Loucy (cell line): ENCODE data around the gene GJB3.

Source experiments
- H2AFZ ChIP-seq: fragments of 200-600 bp; sonication (generic); 2 replicates; pipeline ENCODE4 v1.6.0; 2016; ENCODE audit warnings: antibody characterized with exemption, mild to moderate bottlenecking, low read length, moderate library complexity
- H3F3A ChIP-seq: fragments of 200-600 bp; 2 replicates; pipeline ENCODE4 v1.6.0; 2016; ENCODE audit warnings: antibody characterized with exemption, low read depth, mild to moderate bottlenecking
- H3K27me3 ChIP-seq: fragments of 200-600 bp; sonication (generic); 2 replicates; pipeline ENCODE4 v1.6.1; 2014; ENCODE audit warnings: low read length, mild to moderate bottlenecking; ENCODE audit not compliant: insufficient read depth, poor library complexity, severe bottlenecking
- H3K36me3 ChIP-seq: fragments of 200-600 bp; sonication (generic); 2 replicates; pipeline ENCODE4 v1.6.1; 2016; ENCODE audit warnings: low read length; ENCODE audit not compliant: insufficient read depth
- H3K4me1 ChIP-seq: fragments of 200-600 bp; sonication (generic); 2 replicates; pipeline ENCODE4 v1.5.1; 2014; ENCODE audit warnings: low read length, mild to moderate bottlenecking; ENCODE audit not compliant: insufficient read depth, poor library complexity, severe bottlenecking
- H3K4me2 ChIP-seq: fragments of 200-600 bp; sonication (generic); 2 replicates; pipeline ENCODE4 v1.6.0; 2014; ENCODE audit warnings: antibody characterized with exemption, low read length, low read depth, mild to moderate bottlenecking; ENCODE audit not compliant: poor library complexity, severe bottlenecking
- H3K4me3 ChIP-seq: fragments of 200-600 bp; sonication (generic); 2 replicates; pipeline ENCODE4 v1.5.1; 2014; ENCODE audit warnings: low read length, mild to moderate bottlenecking, mixed read lengths; ENCODE audit not compliant: poor library complexity, severe bottlenecking
- H3K79me2 ChIP-seq: fragments of 200-600 bp; sonication (generic); 2 replicates; pipeline ENCODE4 v1.6.1; 2014; ENCODE audit warnings: low read length; ENCODE audit not compliant: insufficient read depth
- H3K9ac ChIP-seq: fragments of 200-600 bp; sonication (generic); 2 replicates; pipeline ENCODE4 v1.6.0; 2014; ENCODE audit warnings: mild to moderate bottlenecking, low read depth, low read length, moderate library complexity; ENCODE audit not compliant: poor library complexity, severe bottlenecking
- H3K9me2 ChIP-seq: fragments of 200-600 bp; sonication (generic); replicated peaks from 2 replicates; pipeline ENCODE4 v1.6.1; 2016; ENCODE audit warnings: low read depth, low read length, mixed read lengths
- H3K9me3 ChIP-seq: fragments of 200-600 bp; sonication (generic); 2 replicates; pipeline ENCODE4 v1.6.1; 2014; ENCODE audit warnings: mild to moderate bottlenecking, antibody characterized with exemption, low read length, low read depth; ENCODE audit not compliant: insufficient read depth
- H4K20me1 ChIP-seq: fragments of 200-600 bp; sonication (generic); 2 replicates; pipeline ENCODE4 v1.6.0; 2014; ENCODE audit warnings: antibody characterized with exemption, low read length, mild to moderate bottlenecking; ENCODE audit not compliant: insufficient read depth, poor library complexity, severe bottlenecking
- EZH2phosphoT487 ChIP-seq: fragments of 200-600 bp; IDR thresholded peaks from 2 replicates; pipeline ENCODE4 v1.6.1; 2018; ENCODE audit warnings: antibody characterized with exemption, mild to moderate bottlenecking, moderate library complexity, borderline replicate concordance
- TF ChIP-seq, protein P1 (sequence below): fragments of 200-600 bp; sonication (generic); conservative IDR thresholded peaks from 2 replicates; pipeline ENCODE4 v1.5.1; 2014; ENCODE audit warnings: mild to moderate bottlenecking, antibody characterized with exemption, low read length

The GJB3 gene

DNA sequence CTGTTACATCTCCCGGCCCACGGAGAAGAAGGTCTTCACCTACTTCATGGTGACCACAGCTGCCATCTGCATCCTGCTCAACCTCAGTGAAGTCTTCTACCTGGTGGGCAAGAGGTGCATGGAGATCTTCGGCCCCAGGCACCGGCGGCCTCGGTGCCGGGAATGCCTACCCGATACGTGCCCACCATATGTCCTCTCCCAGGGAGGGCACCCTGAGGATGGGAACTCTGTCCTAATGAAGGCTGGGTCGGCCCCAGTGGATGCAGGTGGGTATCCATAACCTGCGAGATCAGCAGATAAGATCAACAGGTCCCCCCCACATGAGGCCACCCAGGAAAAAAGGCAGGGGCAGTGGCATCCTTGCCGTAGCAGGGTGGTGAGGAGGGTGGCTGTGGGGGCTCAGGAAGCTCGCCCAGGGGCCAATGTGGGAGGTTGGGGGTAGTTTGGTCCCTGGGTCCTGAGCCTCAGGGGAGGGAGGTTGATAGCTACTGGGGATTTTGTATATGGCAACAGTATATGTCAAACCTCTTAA, 19.2 kb upstream of the GJB3 start:
- no peaks in the 10 kb centered on the region for H3K79me2 ChIP-seq
- no peaks in the 10 kb centered on the region for H3K9me2 ChIP-seq
- no peak overlapping the region for H3K4me3 ChIP-seq
- no peaks in the 10 kb centered on the region for H3F3A ChIP-seq
- H3K9me3 ChIP-seq: no peaks in the 10 kb centered on the region
- H3K9ac ChIP-seq: no peak overlapping the region
- H4K20me1 ChIP-seq: no peaks in the 10 kb centered on the region
- no peaks in the 10 kb centered on the region for H3K27me3 ChIP-seq
- H3K4me1 ChIP-seq: no peaks in the 10 kb centered on the region
- no peak overlapping the region for H2AFZ ChIP-seq
- no peaks in the 10 kb centered on the region for H3K36me3 ChIP-seq
- H3K4me2 ChIP-seq: no peak overlapping the region
- TF ChIP-seq EZH2phosphoT487: no peak

DNA sequence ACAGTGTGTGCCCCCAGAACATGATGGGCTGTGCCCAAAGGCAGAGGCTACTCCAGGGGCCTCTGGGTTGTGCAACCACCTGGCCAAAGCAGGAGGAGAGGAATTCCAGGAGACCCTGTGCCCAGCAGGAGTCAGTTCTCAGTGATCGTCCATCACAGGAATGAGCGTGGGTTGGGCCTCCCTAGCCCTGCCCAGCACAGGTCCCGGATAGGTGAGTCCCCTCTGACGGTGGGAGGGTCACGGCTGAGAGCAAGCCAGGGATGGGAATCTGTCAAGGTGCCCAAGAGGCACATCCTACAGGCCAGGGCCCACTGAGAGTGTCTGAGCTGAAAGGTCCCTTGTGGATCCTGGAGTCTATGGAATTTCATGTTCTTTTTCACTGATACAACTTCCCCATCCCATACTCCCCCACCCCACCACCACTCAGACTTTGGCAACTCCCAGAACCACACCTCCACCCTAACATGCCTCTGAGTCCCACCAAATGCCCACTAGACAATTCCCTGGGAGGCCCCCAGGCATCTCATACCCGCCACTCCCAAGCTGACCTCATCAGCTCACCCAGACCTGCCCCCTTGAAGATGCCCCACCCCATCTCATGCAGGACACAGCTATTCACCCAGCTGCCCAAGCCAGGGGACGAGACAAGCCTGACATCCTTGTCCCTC, 18.4 kb upstream of the GJB3 start:
- Histone ChIP-seq H3K4me1 (no peaks in the 10 kb centered on the region), H3K9me3 (no peaks in the 10 kb centered on the region), H3K79me2 (no peaks in the 10 kb centered on the region), H3K4me3 (no peak overlapping the region), H3K4me2 (no peak overlapping the region), H3K9ac (no peak overlapping the region), H3K9me2 (no peaks in the 10 kb centered on the region), H3F3A (no peaks in the 10 kb centered on the region), H4K20me1 (no peaks in the 10 kb centered on the region), H3K36me3 (no peaks in the 10 kb centered on the region), H3K27me3 (no peaks in the 10 kb centered on the region), H2AFZ (no peak overlapping the region)
- TF ChIP-seq EZH2phosphoT487: no peak
- TF ChIP-seq, protein P1, sequence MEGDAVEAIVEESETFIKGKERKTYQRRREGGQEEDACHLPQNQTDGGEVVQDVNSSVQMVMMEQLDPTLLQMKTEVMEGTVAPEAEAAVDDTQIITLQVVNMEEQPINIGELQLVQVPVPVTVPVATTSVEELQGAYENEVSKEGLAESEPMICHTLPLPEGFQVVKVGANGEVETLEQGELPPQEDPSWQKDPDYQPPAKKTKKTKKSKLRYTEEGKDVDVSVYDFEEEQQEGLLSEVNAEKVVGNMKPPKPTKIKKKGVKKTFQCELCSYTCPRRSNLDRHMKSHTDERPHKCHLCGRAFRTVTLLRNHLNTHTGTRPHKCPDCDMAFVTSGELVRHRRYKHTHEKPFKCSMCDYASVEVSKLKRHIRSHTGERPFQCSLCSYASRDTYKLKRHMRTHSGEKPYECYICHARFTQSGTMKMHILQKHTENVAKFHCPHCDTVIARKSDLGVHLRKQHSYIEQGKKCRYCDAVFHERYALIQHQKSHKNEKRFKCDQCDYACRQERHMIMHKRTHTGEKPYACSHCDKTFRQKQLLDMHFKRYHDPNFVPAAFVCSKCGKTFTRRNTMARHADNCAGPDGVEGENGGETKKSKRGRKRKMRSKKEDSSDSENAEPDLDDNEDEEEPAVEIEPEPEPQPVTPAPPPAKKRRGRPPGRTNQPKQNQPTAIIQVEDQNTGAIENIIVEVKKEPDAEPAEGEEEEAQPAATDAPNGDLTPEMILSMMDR: no peak

DNA sequence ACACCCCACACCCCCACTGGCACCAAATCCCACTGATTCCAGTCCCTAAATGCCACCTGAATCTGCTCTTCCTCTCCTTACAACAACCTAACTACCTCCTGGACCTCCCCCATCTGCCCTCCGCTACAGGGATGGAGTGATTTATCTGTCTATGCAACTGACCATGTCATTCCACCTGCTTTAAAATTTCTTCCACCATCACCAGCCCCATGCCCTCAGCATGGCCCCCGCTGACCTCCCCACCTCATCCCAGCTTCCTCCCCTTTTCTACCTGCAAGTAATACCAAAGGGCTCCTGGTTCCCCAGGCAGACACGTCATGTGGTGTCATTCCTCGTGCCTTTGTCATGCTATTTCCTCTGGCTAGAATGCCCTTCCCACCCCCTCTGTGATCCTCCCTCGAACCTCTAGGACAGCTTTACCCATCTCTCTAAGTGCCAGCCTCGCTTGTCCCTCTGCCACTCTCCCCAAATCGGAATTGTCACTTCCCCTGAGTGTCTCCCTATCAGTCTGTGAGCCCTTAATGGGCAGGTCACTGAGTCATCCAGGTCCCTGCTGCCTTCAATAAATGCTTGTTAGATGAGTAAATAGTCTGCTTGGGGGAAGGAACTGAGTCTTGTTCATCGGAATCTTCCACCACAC, 17.8 kb upstream of the GJB3 start:
- Histone ChIP-seq H3F3A (no peaks in the 10 kb centered on the region), H3K9me3 (no peaks in the 10 kb centered on the region), H3K4me3 (no peak overlapping the region), H3K9me2 (no peaks in the 10 kb centered on the region), H3K4me2 (no peak overlapping the region), H4K20me1 (no peaks in the 10 kb centered on the region), H2AFZ (no peak overlapping the region), H3K27me3 (no peaks in the 10 kb centered on the region), H3K36me3 (no peaks in the 10 kb centered on the region), H3K9ac (no peak overlapping the region), H3K79me2 (no peaks in the 10 kb centered on the region), H3K4me1 (no peaks in the 10 kb centered on the region)
- TF ChIP-seq, protein P1: no peak
- no peak for TF ChIP-seq EZH2phosphoT487
